NT2/D1 (cell line): ENCODE results near the gene DNMT3A.

Experiments used
- DNase-seq: peaks from one replicate; pipeline ENCODE4 v3.0.0-alpha.2; 2011; ENCODE audit warnings: low read depth, low spot score
- H3K27me3 ChIP-seq: 2 replicates; pipeline ENCODE4 v1.6.0; 2011; ENCODE audit warnings: mild to moderate bottlenecking; ENCODE audit not compliant: insufficient read length, insufficient read depth
- H3K36me3 ChIP-seq: 2 replicates; pipeline ENCODE4 v1.6.1; 2011; ENCODE audit warnings: mild to moderate bottlenecking, low read length, mixed read lengths; ENCODE audit not compliant: insufficient read depth, insufficient read length
- H3K4me1 ChIP-seq: 2 replicates; pipeline ENCODE4 v1.5.1; 2011; ENCODE audit not compliant: insufficient read depth, insufficient read length
- H3K4me3 ChIP-seq: 2 replicates; pipeline ENCODE4 v1.5.1; 2011; ENCODE audit warnings: low read depth; ENCODE audit not compliant: insufficient read length
- H3K9ac ChIP-seq: 2 replicates; pipeline ENCODE4 v1.6.0; 2011; ENCODE audit warnings: low read depth; ENCODE audit not compliant: insufficient read length
- H3K9me3 ChIP-seq: 2 replicates; pipeline ENCODE4 v1.5.1; 2011; ENCODE audit warnings: mild to moderate bottlenecking, low read length; ENCODE audit not compliant: insufficient read depth
- SUZ12 ChIP-seq: IDR thresholded peaks from 2 replicates; pipeline ENCODE4 v1.6.1; 2011; ENCODE audit not compliant: insufficient read length, insufficient read depth; ENCODE audit errors: extremely low read depth
- YY1 ChIP-seq: IDR thresholded peaks from 2 replicates; pipeline ENCODE4 v1.6.1; 2011; ENCODE audit not compliant: insufficient read length, insufficient read depth
- ZNF274 ChIP-seq: IDR thresholded peaks from 2 replicates; pipeline ENCODE4 v1.6.1; 2011; ENCODE audit warnings: mild to moderate bottlenecking, low read depth, low read length

The DNMT3A gene

DNA sequence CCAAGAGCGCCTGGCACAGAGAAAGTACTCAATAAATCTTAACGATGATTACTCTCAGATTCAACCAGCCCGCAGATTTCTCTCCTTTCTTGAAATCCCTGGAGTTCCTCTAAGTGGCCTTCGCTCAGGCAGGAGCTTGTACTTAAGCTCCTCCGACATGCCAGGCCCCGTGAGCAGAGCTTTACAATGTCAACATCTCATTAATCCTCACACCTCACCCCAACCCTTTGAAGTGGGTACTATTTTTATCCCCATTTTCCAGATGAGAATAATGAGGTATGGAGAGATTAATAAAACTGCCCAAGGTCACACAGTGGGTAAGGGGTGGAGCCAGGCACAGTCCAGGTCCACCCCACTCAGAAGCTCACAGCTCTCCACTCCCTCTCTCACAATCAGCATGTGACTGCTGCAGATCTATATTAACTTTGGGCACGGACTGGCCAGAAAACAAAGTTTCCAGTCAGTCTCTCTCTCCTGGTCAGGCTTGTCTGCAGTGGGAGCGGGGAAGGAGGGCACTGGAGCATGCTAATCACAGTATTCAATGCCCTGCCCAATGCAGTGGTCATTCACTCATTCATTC, 18.0 kb downstream of the DNMT3A start:
- H3K9me3 ChIP-seq, result peaks cover 6% of the 10 kb centered on the region; the same call in 1 of the 2 replicates

GRCh38 chr2:25323042-25323514, 18.6 kb downstream of the DNMT3A start:
- DNase-seq, result no peak
- Histone ChIP-seq H3K4me3 (no peak overlapping the region), H3K9ac (no peak overlapping the region), H3K27me3 (no peaks in the 10 kb centered on the region), H3K36me3 (no peaks in the 10 kb centered on the region), H3K4me1 (peaks cover 2% of the 10 kb centered on the region), H3K9me3 (peaks cover 6% of the 10 kb centered on the region; the same call in 1 of the 2 replicates)
- TF ChIP-seq ZNF274 (no peak), YY1 (no peak), SUZ12 (no peak)

More for the DNA sequence above, 18.0 kb downstream of the DNMT3A start:
- H3K27me3 ChIP-seq, result no peaks in the 10 kb centered on the region
- H3K9ac ChIP-seq, result no peak overlapping the region
- no peak overlapping the region for H3K4me3 ChIP-seq
- no peak for TF ChIP-seq SUZ12
- TF ChIP-seq YY1, result no peak
- no peak for TF ChIP-seq ZNF274
- no peaks in the 10 kb centered on the region for H3K36me3 ChIP-seq
- no peak for DNase-seq
- H3K4me1 ChIP-seq, result peaks cover 2% of the 10 kb centered on the region

GRCh38 chr2:25322312-25322711, 19.4 kb downstream of the DNMT3A start:
- no peak for DNase-seq
- Histone ChIP-seq H3K9me3 (peaks cover 6% of the 10 kb centered on the region; the same call in 1 of the 2 replicates), H3K36me3 (no peaks in the 10 kb centered on the region)

DNA sequence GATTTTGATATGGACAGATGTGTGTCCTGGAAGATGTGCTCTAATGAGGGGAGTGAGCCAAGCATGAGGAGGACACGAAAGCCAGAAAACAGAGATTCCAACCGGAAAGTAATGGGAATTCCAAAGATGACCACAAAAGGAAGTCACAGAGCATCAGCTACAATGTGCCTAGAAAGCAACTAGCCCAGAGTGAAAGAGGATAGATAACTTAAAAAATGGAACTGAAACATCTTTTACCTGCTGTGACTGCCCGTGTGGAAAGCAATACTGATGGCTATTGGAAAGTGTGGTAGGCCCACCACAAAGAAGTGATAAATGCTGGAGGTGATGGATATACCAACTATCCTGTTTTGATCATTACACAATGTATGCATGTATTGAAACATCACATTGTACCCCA, 21.6 kb downstream of the DNMT3A start:
- Histone ChIP-seq H3K36me3 (no peaks in the 10 kb centered on the region), H3K4me1 (peaks cover 6% of the 10 kb centered on the region), H3K4me3 (no peak overlapping the region), H3K9me3 (no peaks in the 10 kb centered on the region), H3K9ac (no peak overlapping the region), H3K27me3 (no peaks in the 10 kb centered on the region)
- DNase-seq, result no peak
- TF ChIP-seq ZNF274 (no peak), SUZ12 (no peak), YY1 (no peak)

More at GRCh38 chr2:25322312-25322711, 19.4 kb downstream of the DNMT3A start:
- peaks cover 2% of the 10 kb centered on the region for H3K4me1 ChIP-seq
- no peaks in the 10 kb centered on the region for H3K27me3 ChIP-seq
- H3K9ac ChIP-seq, result no peak overlapping the region
- H3K4me3 ChIP-seq, result no peak overlapping the region
- no peak for TF ChIP-seq YY1
- TF ChIP-seq SUZ12, result no peak
- TF ChIP-seq ZNF274, result no peak

DNA sequence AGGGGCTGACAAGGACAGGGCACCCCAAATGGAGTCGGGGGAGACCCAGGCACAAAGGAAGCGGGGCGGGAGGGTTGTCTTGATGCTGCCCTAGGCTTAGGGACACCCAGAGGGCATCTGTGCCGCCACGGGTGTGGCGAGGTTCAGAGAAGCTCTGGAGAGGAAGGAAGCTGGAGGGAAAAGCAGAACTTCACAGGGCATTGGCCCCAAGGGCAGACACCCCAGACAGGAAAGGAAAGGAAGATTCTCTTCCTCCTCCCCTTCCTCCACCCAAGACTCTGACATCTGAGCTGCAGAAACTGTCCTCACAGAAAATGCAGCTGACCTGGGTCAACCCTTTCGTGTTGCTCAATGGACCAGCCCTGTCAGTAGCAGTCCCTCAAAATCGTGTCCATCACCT, 25.6 kb downstream of the DNMT3A start:
- Histone ChIP-seq H3K36me3 (no peaks in the 10 kb centered on the region), H3K4me3 (no peak overlapping the region), H3K9me3 (no peaks in the 10 kb centered on the region), H3K4me1 (peaks cover 31% of the 10 kb centered on the region), H3K9ac (no peak overlapping the region), H3K27me3 (no peaks in the 10 kb centered on the region)
- no peak for DNase-seq
- no peak for TF ChIP-seq YY1
- TF ChIP-seq SUZ12, result no peak
- TF ChIP-seq ZNF274, result no peak

DNA sequence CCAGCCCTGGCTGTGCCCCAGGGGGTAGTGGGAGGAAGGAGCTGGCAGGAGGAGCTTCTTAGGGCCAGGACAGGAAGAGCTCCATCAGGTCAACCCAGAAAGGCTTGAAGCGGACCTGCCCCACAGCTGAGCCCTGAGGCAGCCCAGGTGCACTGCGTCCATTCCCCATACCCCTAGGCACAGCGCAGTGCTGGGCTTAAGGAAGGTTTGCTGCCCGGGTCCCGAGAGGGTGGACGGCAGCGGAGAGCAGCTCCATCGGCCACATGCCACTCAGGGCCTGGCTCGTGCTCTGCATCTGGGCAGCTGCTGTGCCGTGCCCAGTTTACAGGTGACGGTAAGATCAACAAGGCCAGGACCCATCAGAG, 26.4 kb downstream of the DNMT3A start:
- TF ChIP-seq SUZ12, result no peak
- TF ChIP-seq ZNF274, result no peak
- no peak for TF ChIP-seq YY1
- Histone ChIP-seq H3K9ac (no peak overlapping the region), H3K27me3 (no peaks in the 10 kb centered on the region), H3K9me3 (no peaks in the 10 kb centered on the region), H3K4me1 (peaks cover 33% of the 10 kb centered on the region), H3K4me3 (no peak overlapping the region), H3K36me3 (no peaks in the 10 kb centered on the region)
- no peak for DNase-seq

- peak; percentile 79 for DNase-seq
- Histone ChIP-seq H3K27me3 (no peaks in the 10 kb centered on the region), H3K9ac (peak overlapping the region; percentile 77), H3K9me3 (no peaks in the 10 kb centered on the region), H3K4me3 (no peak overlapping the region), H3K36me3 (no peaks in the 10 kb centered on the region), H3K4me1 (peaks cover 34% of the 10 kb centered on the region)
- TF ChIP-seq SUZ12 (no peak), ZNF274 (no peak), YY1 (no peak)
Measured at GRCh38 chr2:25314514-25315315, 27.0 kb downstream of the DNMT3A start.
